H1 (cell line): ENCODE data around the gene PLA2G10. TPM values are rescaled to one million over a fixed set of nuclear protein-coding genes. Genes with fewer than 3 reads are reported as not detected.

Experiments
- CHD1 ChIP-seq: IDR thresholded peaks from 2 replicates; pipeline ENCODE4 v1.6.1; 2012; ENCODE audit warnings: low read depth, low read length, improper control_type of control experiment
- FOSL1 ChIP-seq: IDR thresholded peaks from 2 replicates; pipeline ENCODE4 v1.6.1; 2011; ENCODE audit warnings: mild to moderate bottlenecking, low read depth, low read length, moderate library complexity; ENCODE audit not compliant: insufficient read depth
- HDAC6 ChIP-seq: IDR thresholded peaks from one replicate; pipeline ENCODE4 v1.7.1; 2012; ENCODE audit warnings: low read depth, mild to moderate bottlenecking, inconsistent platforms, low read length, moderate library complexity
- NRF1 ChIP-seq: IDR thresholded peaks from 2 replicates; pipeline ENCODE4 v1.6.1; 2011; ENCODE audit warnings: mild to moderate bottlenecking, low read depth, low read length, improper control_type of control experiment
- TEAD4 ChIP-seq: IDR thresholded peaks from 2 replicates; pipeline ENCODE4 v1.6.1; 2012; ENCODE audit warnings: low read depth, low read length, inconsistent platforms, mixed read lengths
- polyA plus RNA-seq, 7 experiments: library from polyadenylated mRNA; depleted of rRNA in 3 of 7; stranded (reverse) in 5 of 7; unstranded in 2 of 7; fragments of >200 nt in 5 of 7; fragments of 200-250 nt in 2 of 7; gene quantifications; 1 replicate in 5 of 7; 2 replicates in 1 of 7; 4 replicates in 1 of 7; pipeline versions ENCODE4 v1.2.1 to v1.2.3, GENCODE V29; 2011 to 2013; ENCODE audit warnings: missing spikeins in 2 of 7, mixed read lengths in 2 of 7
- total RNA-seq: library from RNA; stranded (reverse); fragmentation: NEBNext Ultra II Directional; extraction: Animal tissue kit (Norgen Biotek cat#: 25700); gene quantifications from 2 replicates; pipeline ENCODE4 v1.2.1, GENCODE V29; 2021

The PLA2G10 gene
- total and polyA plus RNA-seq, 2 of the 8 experiments (the other 6 are each of a cell fraction or from before 2014, with no cell fraction given), result 0.60 to 2.2 TPM

GRCh38 chr16:14677627-14678026 lies 16.5 kb downstream of the PLA2G10 start (continued):
- TF ChIP-seq CHD1 (no peak), HDAC6 (no peak), NRF1 (no peak), TEAD4 (no peak), FOSL1 (no peak)
